PC-9 (cell line): Measurements from ENCODE around the gene RFT1. TPM values are rescaled to one million over a fixed set of nuclear protein-coding genes. Genes with fewer than 3 reads are reported as not detected.

Experiments used
- BruUV-seq: library from RNA; stranded (reverse); fragments of 400-500 nt; replicated peaks from 2 replicates; lab custom pipeline; 2021; lab: Mats Ljungman, UMichigan
- CTCF ChIA-PET: fragments of 300-600 bp; sonication (Branson Sonifier 250); formaldehyde crosslinking; loops from one replicate; lab custom pipeline; 2022; ENCODE audit warnings: antibody characterized with exemption; lab: Charles Lee
- POLR2A ChIA-PET: fragments of 300-600 bp; sonication (Branson Sonifier 250); formaldehyde crosslinking; loops from one replicate; lab custom pipeline; 2022; ENCODE audit warnings: antibody characterized with exemption; ENCODE audit not compliant: unreplicated experiment; lab: Charles Lee
- DNase-seq, 2 experiments: peaks; one replicate each; pipeline versions ENCODE4 v3.0.0 to v3.0.0-alpha.2; 2015 to 2022; ENCODE audit warnings: mixed read lengths in 1 of 2
- H2AFZ ChIP-seq: fragments of 200-600 bp; sonication (generic); 2 replicates; pipeline ENCODE4 v1.8.1; 2017; ENCODE audit warnings: antibody characterized with exemption
- H3F3A ChIP-seq: fragments of 200-600 bp; sonication (generic); 2 replicates; pipeline ENCODE4 v1.8.1; 2017; ENCODE audit warnings: antibody characterized with exemption, mild to moderate bottlenecking, low read depth; ENCODE audit not compliant: insufficient read depth
- H3K27ac ChIP-seq: fragments of 200-600 bp; sonication (generic); 2 replicates; pipeline ENCODE4 v1.6.1; 2016; ENCODE audit warnings: mixed run types
- H3K27me3 ChIP-seq: fragments of 200-600 bp; sonication (generic); 2 replicates; pipeline ENCODE4 v1.6.1; 2016; ENCODE audit warnings: low read depth, mixed run types; ENCODE audit not compliant: insufficient read depth
- H3K36me3 ChIP-seq: fragments of 200-600 bp; sonication (generic); 2 replicates; pipeline ENCODE4 v1.6.1; 2016; ENCODE audit warnings: low read depth, mixed run types
- H3K4me1 ChIP-seq: fragments of 200-600 bp; sonication (generic); replicated peaks from 2 replicates; pipeline ENCODE4 v1.6.1; 2016; ENCODE audit warnings: mixed run types; ENCODE audit not compliant: insufficient read depth
- H3K4me2 ChIP-seq: fragments of 200-600 bp; sonication (generic); 2 replicates; pipeline ENCODE4 v1.6.1; 2017; ENCODE audit warnings: mixed run types
- H3K4me3 ChIP-seq: fragments of 200-600 bp; sonication (generic); 2 replicates; pipeline ENCODE4 v1.6.1; 2016; ENCODE audit warnings: mixed run types
- H3K79me2 ChIP-seq: fragments of 200-600 bp; sonication (generic); 2 replicates; pipeline ENCODE4 v1.6.1; 2017; ENCODE audit warnings: low read depth, mixed run types
- H3K9me2 ChIP-seq: fragments of 200-600 bp; sonication (generic); 2 replicates; pipeline ENCODE4 v1.8.1; 2017; ENCODE audit warnings: mild to moderate bottlenecking; ENCODE audit not compliant: insufficient read depth
- H3K9me3 ChIP-seq: fragments of 200-600 bp; sonication (generic); 2 replicates; pipeline ENCODE4 v1.8.1; 2016; ENCODE audit warnings: low read depth; ENCODE audit not compliant: insufficient read depth
- H4K20me1 ChIP-seq: fragments of 200-600 bp; sonication (generic); 2 replicates; pipeline ENCODE4 v1.8.1; 2017; ENCODE audit not compliant: insufficient read depth
- CTCF ChIP-seq: fragments of 200-600 bp; sonication (generic); conservative IDR thresholded peaks from 2 replicates; pipeline ENCODE4 v1.6.1; 2017; ENCODE audit warnings: mixed run types, antibody characterized with exemption, mild to moderate bottlenecking, moderate library complexity
- EZH2 ChIP-seq: fragments of 200-600 bp; sonication (generic); IDR thresholded peaks from 2 replicates; pipeline ENCODE4 v1.8.0; 2017; ENCODE audit warnings: antibody characterized with exemption, low read depth
- intact Hi-C: fragments of 100-400 bp; cut with micrococcal nuclease; formaldehyde crosslinking; loops from one replicate; pipeline ENCODE4 v1.10.0; 2022; ENCODE audit not compliant: unreplicated experiment
- total RNA-seq: library from RNA; stranded (reverse); gene quantifications from 2 replicates; pipeline ENCODE4 v1.2.3, GENCODE V29; 2021

The RFT1 gene
- total RNA-seq, 1 experiment from 2014 or later, result 31.0 TPM

GRCh38 chr3:53140847-53141845 is 10.9 kb upstream of the RFT1 start:
- CTCF ChIA-PET, result no interaction called here
- H3K9me3 ChIP-seq, result no peaks in the 10 kb centered on the region
- no peaks in the 10 kb centered on the region for H3K36me3 ChIP-seq
- no TSS peak for BruUV-seq
- H3K4me3 ChIP-seq, result no peak overlapping the region
- H3K4me2 ChIP-seq, result no peak overlapping the region
- no peak overlapping the region for H2AFZ ChIP-seq
- no peaks in the 10 kb centered on the region for H3K27me3 ChIP-seq
- POLR2A ChIA-PET, result no interaction called here
- H3F3A ChIP-seq, result peaks cover 16% of the 10 kb centered on the region
- no peaks in the 10 kb centered on the region for H4K20me1 ChIP-seq
- no peaks in the 10 kb centered on the region for H3K9me2 ChIP-seq
- H3K27ac ChIP-seq, result no peak overlapping the region
- TF ChIP-seq CTCF (no peak), EZH2 (no peak)
- peaks cover 30% of the 10 kb centered on the region for H3K4me1 ChIP-seq
- H3K79me2 ChIP-seq, result no peaks in the 10 kb centered on the region
- DNase-seq, result peak in 1 of 2 experiments; percentile 58
- intact Hi-C loops, result no loop called here

- POLR2A ChIA-PET, result interaction anchor here (0.7 kb wide), 1 partner anchor 207 kb away, joined by 3 read pairs; the partner anchor contains the start of gene DCP1A
- no peak overlapping the region for H3K4me3 ChIP-seq
- peaks cover 11% of the 10 kb centered on the region; the same call in 1 of the 2 replicates for H3F3A ChIP-seq
- intact Hi-C loops, result no loop called here
- no peak for DNase-seq
- no peak overlapping the region for H3K4me2 ChIP-seq
- H2AFZ ChIP-seq, result no peak overlapping the region
- H3K9me2 ChIP-seq, result no peaks in the 10 kb centered on the region
- H4K20me1 ChIP-seq, result no peaks in the 10 kb centered on the region
- no peaks in the 10 kb centered on the region for H3K27me3 ChIP-seq
- peaks cover 20% of the 10 kb centered on the region for H3K4me1 ChIP-seq
- no peak overlapping the region for H3K27ac ChIP-seq
- BruUV-seq, result no TSS peak
- TF ChIP-seq EZH2 (no peak), CTCF (no peak)
- H3K9me3 ChIP-seq, result no peaks in the 10 kb centered on the region
- no peaks in the 10 kb centered on the region for H3K36me3 ChIP-seq
- CTCF ChIA-PET, result interaction anchor here (0.5 to 0.6 kb wide), 2 partner anchors 9 to 12 kb away, joined by 3 to 8 read pairs; no protein-coding TSS in a partner anchor
- H3K79me2 ChIP-seq, result no peaks in the 10 kb centered on the region
Observed at GRCh38 chr3:53139906-53140846, 9.9 kb upstream of the RFT1 start.

- Histone ChIP-seq H3K9me3 (no peaks in the 10 kb centered on the region), H4K20me1 (no peaks in the 10 kb centered on the region), H2AFZ (no peak overlapping the region), H3F3A (0 out of 2 replicates have a peak, but pooled peaks cover 4% of the 10 kb centered on the region), H3K4me3 (no peak overlapping the region), H3K27ac (no peak overlapping the region), H3K4me2 (no peak overlapping the region), H3K27me3 (no peaks in the 10 kb centered on the region), H3K36me3 (no peaks in the 10 kb centered on the region), H3K9me2 (no peaks in the 10 kb centered on the region), H3K4me1 (peaks cover 17% of the 10 kb centered on the region), H3K79me2 (no peaks in the 10 kb centered on the region)
- peak in 1 of 2 experiments; percentile 64 for DNase-seq
- BruUV-seq, result no TSS peak
- TF ChIP-seq CTCF (no peak), EZH2 (no peak)
- ChIA-PET CTCF (no interaction called here), POLR2A (no interaction called here)
- intact Hi-C loops, result no loop called here
Observed at GRCh38 chr3:53137835-53138446, 7.7 kb upstream of the RFT1 start.
